ENCODE measurements around the gene ABCG1.

DNA sequence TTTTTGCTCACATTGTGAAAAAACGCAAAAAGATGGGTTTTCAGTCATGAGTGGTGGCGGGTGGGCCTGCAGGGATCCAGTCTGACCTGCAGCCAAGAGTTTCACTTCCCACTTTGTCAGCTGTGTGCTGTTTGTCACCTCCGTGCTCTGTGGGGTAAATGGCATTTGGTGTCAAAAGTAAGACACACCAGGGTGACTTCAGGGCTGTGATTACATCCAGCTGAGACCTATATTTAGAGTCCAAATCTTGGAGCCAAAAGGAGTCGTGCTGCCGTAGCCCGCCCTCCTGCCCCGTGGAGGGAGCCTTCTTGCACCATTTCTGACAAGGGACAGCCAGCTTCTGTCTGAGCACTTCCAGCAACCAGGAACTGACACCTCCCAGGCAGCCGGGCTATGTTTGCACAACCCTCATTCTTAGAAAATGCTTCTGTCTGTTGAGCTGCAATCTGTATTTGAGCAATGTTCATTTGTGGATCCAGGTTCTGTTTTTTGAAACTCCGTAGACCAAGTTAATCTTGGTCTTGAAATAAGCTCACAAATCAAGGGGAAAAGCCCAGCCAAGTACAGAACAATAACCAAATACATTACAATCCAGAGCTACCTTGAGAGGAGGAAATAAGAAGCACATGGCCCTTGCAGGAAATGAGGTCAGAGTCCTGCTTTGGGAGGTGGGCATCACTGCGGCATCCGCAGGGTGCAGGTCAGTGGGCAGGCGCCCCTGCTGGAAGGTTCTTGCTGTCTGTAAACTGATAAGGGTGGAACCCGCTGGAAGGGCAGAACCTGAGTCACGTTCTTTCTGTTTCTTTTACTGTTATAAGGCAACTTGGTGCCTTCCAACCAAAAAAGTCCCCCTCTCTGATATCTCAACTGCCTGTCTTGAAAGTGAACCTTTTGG, 14.4 kb downstream of the ABCG1 start:
- TF ChIP-seq, protein P1, sequence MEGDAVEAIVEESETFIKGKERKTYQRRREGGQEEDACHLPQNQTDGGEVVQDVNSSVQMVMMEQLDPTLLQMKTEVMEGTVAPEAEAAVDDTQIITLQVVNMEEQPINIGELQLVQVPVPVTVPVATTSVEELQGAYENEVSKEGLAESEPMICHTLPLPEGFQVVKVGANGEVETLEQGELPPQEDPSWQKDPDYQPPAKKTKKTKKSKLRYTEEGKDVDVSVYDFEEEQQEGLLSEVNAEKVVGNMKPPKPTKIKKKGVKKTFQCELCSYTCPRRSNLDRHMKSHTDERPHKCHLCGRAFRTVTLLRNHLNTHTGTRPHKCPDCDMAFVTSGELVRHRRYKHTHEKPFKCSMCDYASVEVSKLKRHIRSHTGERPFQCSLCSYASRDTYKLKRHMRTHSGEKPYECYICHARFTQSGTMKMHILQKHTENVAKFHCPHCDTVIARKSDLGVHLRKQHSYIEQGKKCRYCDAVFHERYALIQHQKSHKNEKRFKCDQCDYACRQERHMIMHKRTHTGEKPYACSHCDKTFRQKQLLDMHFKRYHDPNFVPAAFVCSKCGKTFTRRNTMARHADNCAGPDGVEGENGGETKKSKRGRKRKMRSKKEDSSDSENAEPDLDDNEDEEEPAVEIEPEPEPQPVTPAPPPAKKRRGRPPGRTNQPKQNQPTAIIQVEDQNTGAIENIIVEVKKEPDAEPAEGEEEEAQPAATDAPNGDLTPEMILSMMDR (IDR thresholded peaks at IDR 0.05), result no peak
- no peak for TF ChIP-seq ZFX (IDR thresholded peaks at IDR 0.05; ENCODE audit: borderline replicate concordance)
